ENCODE results near the gene UGT1A10.
"Not testable (repeated sequence)": the region's sequence is repeated elsewhere in the genome, so short reads cannot be mapped to it uniquely, and the experiment has no call there.

UGT1A10 gene
- long read RNA-seq = 0 reads

DNA sequence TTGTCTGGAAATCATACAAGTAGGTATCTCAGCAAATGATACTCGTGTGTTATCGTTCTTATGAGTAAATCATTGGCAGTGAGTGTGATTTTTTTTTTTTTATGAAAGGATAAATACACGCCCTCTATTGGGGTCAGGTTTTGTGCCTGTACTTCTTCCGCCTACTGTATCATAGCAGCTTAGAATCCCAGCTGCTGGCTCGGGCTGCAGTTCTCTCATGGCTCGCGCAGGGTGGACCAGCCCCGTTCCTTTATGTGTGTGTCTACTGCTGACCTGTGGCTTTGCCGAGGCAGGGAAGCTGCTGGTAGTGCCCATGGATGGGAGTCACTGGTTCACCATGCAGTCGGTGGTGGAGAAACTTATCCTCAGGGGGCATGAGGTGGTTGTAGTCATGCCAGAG is at the start of gene UGT1A10:
Gene UGT1A10, plus strand, starts transcription at position 143 of the 400 bp plus-strand sequence. Its CDS starts 75 bp downstream, at position 218.
- H3K27ac ChIP-seq (replicated peaks); DNase-seq (ENCODE audit: low read depth in 1 of 2, low spot score in 1 of 2); H3K27me3 ChIP-seq (ENCODE audit: insufficient read depth, poor library complexity, severe bottlenecking); H3K4me3 ChIP-seq (replicated peaks; ENCODE audit: insufficient read depth, low read length): not testable (repeated sequence)

GRCh38 chr2:233588400-233588799 is 47.8 kb upstream of the UGT1A10 start:
- H3K4me3 ChIP-seq (replicated peaks; ENCODE audit: insufficient read depth, low read length) = no peak overlapping the region
- TF ChIP-seq, protein P1, sequence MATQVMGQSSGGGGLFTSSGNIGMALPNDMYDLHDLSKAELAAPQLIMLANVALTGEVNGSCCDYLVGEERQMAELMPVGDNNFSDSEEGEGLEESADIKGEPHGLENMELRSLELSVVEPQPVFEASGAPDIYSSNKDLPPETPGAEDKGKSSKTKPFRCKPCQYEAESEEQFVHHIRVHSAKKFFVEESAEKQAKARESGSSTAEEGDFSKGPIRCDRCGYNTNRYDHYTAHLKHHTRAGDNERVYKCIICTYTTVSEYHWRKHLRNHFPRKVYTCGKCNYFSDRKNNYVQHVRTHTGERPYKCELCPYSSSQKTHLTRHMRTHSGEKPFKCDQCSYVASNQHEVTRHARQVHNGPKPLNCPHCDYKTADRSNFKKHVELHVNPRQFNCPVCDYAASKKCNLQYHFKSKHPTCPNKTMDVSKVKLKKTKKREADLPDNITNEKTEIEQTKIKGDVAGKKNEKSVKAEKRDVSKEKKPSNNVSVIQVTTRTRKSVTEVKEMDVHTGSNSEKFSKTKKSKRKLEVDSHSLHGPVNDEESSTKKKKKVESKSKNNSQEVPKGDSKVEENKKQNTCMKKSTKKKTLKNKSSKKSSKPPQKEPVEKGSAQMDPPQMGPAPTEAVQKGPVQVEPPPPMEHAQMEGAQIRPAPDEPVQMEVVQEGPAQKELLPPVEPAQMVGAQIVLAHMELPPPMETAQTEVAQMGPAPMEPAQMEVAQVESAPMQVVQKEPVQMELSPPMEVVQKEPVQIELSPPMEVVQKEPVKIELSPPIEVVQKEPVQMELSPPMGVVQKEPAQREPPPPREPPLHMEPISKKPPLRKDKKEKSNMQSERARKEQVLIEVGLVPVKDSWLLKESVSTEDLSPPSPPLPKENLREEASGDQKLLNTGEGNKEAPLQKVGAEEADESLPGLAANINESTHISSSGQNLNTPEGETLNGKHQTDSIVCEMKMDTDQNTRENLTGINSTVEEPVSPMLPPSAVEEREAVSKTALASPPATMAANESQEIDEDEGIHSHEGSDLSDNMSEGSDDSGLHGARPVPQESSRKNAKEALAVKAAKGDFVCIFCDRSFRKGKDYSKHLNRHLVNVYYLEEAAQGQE (IDR thresholded peaks at IDR 0.05; ENCODE audit: insufficient replicate concordance, low read depth) = no peak
- TF ChIP-seq POLR2AphosphoS5 (IDR thresholded peaks at IDR 0.05; ENCODE audit: low read depth) = no peak
- no peak for TF ChIP-seq GABPA (IDR thresholded peaks at IDR 0.05; ENCODE audit: low read depth)
- no peak for TF ChIP-seq SPI1 (IDR thresholded peaks at IDR 0.05; ENCODE audit: borderline replicate concordance, low read depth)
- TF ChIP-seq, protein P2, sequence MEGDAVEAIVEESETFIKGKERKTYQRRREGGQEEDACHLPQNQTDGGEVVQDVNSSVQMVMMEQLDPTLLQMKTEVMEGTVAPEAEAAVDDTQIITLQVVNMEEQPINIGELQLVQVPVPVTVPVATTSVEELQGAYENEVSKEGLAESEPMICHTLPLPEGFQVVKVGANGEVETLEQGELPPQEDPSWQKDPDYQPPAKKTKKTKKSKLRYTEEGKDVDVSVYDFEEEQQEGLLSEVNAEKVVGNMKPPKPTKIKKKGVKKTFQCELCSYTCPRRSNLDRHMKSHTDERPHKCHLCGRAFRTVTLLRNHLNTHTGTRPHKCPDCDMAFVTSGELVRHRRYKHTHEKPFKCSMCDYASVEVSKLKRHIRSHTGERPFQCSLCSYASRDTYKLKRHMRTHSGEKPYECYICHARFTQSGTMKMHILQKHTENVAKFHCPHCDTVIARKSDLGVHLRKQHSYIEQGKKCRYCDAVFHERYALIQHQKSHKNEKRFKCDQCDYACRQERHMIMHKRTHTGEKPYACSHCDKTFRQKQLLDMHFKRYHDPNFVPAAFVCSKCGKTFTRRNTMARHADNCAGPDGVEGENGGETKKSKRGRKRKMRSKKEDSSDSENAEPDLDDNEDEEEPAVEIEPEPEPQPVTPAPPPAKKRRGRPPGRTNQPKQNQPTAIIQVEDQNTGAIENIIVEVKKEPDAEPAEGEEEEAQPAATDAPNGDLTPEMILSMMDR (IDR thresholded peaks at IDR 0.05; ENCODE audit: insufficient read depth, low read length) = no peak
- H3K27me3 ChIP-seq (ENCODE audit: insufficient read depth, poor library complexity, severe bottlenecking) = no peaks in the 10 kb centered on the region
- no peak for DNase-seq (ENCODE audit: low read depth in 1 of 2, low spot score in 1 of 2)
- no peak overlapping the region for H3K27ac ChIP-seq (replicated peaks)

DNA sequence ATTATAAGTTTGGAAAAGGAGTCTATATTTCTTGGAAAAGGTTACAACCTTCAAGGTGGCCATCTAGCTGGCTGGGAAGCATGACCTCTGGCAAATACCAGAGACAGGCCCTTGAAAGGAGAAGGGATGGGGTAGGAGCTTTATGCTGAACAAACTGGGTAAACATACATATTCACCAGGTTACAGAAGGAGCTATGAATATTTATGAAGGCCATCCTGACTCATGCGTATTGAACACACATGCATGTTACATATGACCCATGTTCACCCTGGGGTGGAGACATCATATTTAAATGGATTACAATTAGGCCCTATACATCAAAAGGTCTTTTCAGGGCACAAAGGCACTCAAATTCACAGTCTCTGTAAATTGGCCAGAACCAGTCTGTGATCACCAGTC is 43.5 kb upstream of the UGT1A10 start:
- not testable (repeated sequence) for H3K27me3 ChIP-seq (ENCODE audit: insufficient read depth, poor library complexity, severe bottlenecking); H3K4me3 ChIP-seq (replicated peaks; ENCODE audit: insufficient read depth, low read length); DNase-seq (ENCODE audit: low read depth in 1 of 2, low spot score in 1 of 2); H3K27ac ChIP-seq (replicated peaks)

- Histone ChIP-seq H3K27ac (replicated peaks) (no peak overlapping the region), H3K27me3 (ENCODE audit: insufficient read depth, poor library complexity, severe bottlenecking) (no peaks in the 10 kb centered on the region), H3K4me3 (replicated peaks; ENCODE audit: insufficient read depth, low read length) (no peak overlapping the region)
- no peak for DNase-seq (ENCODE audit: low read depth in 1 of 2, low spot score in 1 of 2)
- TF ChIP-seq SPI1 (IDR thresholded peaks at IDR 0.05; ENCODE audit: borderline replicate concordance, low read depth) = no peak
- TF ChIP-seq GABPA (IDR thresholded peaks at IDR 0.05; ENCODE audit: low read depth) = no peak
- TF ChIP-seq, protein P1 (IDR thresholded peaks at IDR 0.05; ENCODE audit: insufficient replicate concordance, low read depth) = no peak
- no peak for TF ChIP-seq POLR2AphosphoS5 (IDR thresholded peaks at IDR 0.05; ENCODE audit: low read depth)
- TF ChIP-seq, protein P2 (IDR thresholded peaks at IDR 0.05; ENCODE audit: insufficient read depth, low read length) = no peak
Observed at GRCh38 chr2:233593201-233593600, 43.0 kb upstream of the UGT1A10 start.

- TF ChIP-seq POLR2AphosphoS5 (IDR thresholded peaks at IDR 0.05; ENCODE audit: low read depth) = no peak
- no peak for TF ChIP-seq GABPA (IDR thresholded peaks at IDR 0.05; ENCODE audit: low read depth)
- no peak for TF ChIP-seq SPI1 (IDR thresholded peaks at IDR 0.05; ENCODE audit: borderline replicate concordance, low read depth)
- TF ChIP-seq, protein P2 (IDR thresholded peaks at IDR 0.05; ENCODE audit: insufficient read depth, low read length) = no peak
- TF ChIP-seq, protein P1 (IDR thresholded peaks at IDR 0.05; ENCODE audit: insufficient replicate concordance, low read depth) = no peak
- H3K27ac ChIP-seq (replicated peaks) = no peak overlapping the region
- no peak for DNase-seq (ENCODE audit: low read depth in 1 of 2, low spot score in 1 of 2)
- H3K27me3 ChIP-seq (ENCODE audit: insufficient read depth, poor library complexity, severe bottlenecking) = peaks cover 3% of the 10 kb centered on the region
- H3K4me3 ChIP-seq (replicated peaks; ENCODE audit: insufficient read depth, low read length) = no peak overlapping the region
Observed at GRCh38 chr2:233597522-233597921, 38.7 kb upstream of the UGT1A10 start.

Data from HL-60 (cell line).